Neutrophil (primary cell): ENCODE data around the gene DHX34.
A peak's percentile ranks its signal among the peaks of the same experiment; 100 is the strongest.

Experiments
- H3K27ac ChIP-seq: fragments of 200-600 bp; sonication (generic); 2 replicates; pipeline ENCODE4 v1.5.1; 2016; ENCODE audit warnings: mild to moderate bottlenecking, moderate library complexity
- H3K27me3 ChIP-seq: fragments of 200-600 bp; sonication (generic); 2 replicates; pipeline ENCODE4 v1.6.0; 2016; ENCODE audit warnings: mild to moderate bottlenecking
- H3K36me3 ChIP-seq: fragments of 200-600 bp; sonication (generic); 2 replicates; pipeline ENCODE4 v1.5.1; 2017
- H3K4me1 ChIP-seq, 2 experiments: fragments of 200-600 bp in 1 of 2; sonication (generic) in 1 of 2; 1 replicate in 1 of 2; 2 replicates in 1 of 2; pipeline versions ENCODE4 v1.5.1 to v1.6.1; 2013 to 2016; ENCODE audit warnings: low read depth in 1 of 2, low read length in 1 of 2, mild to moderate bottlenecking in 1 of 2, moderate library complexity in 1 of 2; ENCODE audit not compliant: control insufficient read depth in 1 of 2, insufficient read depth in 1 of 2
- H3K4me3 ChIP-seq, 2 experiments: fragments of 200-600 bp in 1 of 2; sonication (generic) in 1 of 2; 1 replicate in 1 of 2; 2 replicates in 1 of 2; pipeline ENCODE4 v1.5.1; 2013 to 2016; ENCODE audit warnings: low read depth in 1 of 2, low read length in 1 of 2, mild to moderate bottlenecking in 1 of 2, moderate library complexity in 1 of 2
- H3K9me3 ChIP-seq: fragments of 200-600 bp; sonication (generic); 2 replicates; pipeline ENCODE4 v1.5.1; 2016
- TF ChIP-seq, protein P1 (sequence below): fragments of 200-600 bp; sonication (generic); IDR thresholded peaks from 2 replicates; pipeline ENCODE4 v1.5.1; 2016; ENCODE audit warnings: antibody characterized with exemption

The DHX34 gene

DNA sequence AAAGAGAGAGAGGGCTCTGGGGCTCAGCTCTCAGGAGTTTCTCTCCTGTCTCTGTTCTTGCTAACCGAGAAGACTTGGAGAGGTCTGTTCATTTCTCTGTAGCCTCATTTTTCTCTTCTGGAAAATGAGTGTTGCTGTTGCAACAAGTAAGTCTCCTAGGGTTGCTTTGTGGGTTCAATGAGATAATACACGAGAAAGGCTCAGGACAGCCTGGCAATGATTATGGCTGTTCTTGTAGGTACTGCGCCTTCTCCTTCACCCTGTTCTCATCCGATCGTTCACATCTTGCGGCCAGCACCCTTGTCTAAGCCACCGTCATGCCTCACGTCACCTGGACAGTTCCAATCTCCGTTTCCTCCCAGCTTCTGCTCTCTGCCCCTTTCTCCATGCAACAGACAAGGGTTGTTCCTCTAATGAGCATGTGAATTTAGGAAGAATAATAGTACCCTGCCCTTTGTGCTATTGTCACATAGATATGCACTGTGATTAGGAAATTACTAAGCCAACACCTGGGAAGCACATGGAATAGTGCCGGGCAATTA lies 35.3 kb upstream of the DHX34 start:
- Histone ChIP-seq H3K4me3 (peak overlapping the region; percentile 84 to 96), H3K27ac (peak overlapping the region; percentile 100), H3K4me1 (peaks cover 77 to 85% of the 10 kb centered on the region in 2 experiments), H3K36me3 (peaks cover 79% of the 10 kb centered on the region), H3K27me3 (no peaks in the 10 kb centered on the region), H3K9me3 (no peaks in the 10 kb centered on the region)
- TF ChIP-seq, protein P1, sequence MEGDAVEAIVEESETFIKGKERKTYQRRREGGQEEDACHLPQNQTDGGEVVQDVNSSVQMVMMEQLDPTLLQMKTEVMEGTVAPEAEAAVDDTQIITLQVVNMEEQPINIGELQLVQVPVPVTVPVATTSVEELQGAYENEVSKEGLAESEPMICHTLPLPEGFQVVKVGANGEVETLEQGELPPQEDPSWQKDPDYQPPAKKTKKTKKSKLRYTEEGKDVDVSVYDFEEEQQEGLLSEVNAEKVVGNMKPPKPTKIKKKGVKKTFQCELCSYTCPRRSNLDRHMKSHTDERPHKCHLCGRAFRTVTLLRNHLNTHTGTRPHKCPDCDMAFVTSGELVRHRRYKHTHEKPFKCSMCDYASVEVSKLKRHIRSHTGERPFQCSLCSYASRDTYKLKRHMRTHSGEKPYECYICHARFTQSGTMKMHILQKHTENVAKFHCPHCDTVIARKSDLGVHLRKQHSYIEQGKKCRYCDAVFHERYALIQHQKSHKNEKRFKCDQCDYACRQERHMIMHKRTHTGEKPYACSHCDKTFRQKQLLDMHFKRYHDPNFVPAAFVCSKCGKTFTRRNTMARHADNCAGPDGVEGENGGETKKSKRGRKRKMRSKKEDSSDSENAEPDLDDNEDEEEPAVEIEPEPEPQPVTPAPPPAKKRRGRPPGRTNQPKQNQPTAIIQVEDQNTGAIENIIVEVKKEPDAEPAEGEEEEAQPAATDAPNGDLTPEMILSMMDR = no peak

GRCh38 chr19:47315125-47315821 lies 33.8 kb upstream of the DHX34 start:
- Histone ChIP-seq H3K36me3 (peaks cover 93% of the 10 kb centered on the region), H3K9me3 (peaks cover 5% of the 10 kb centered on the region), H3K4me3 (peak overlapping the region; percentile 84 to 96), H3K27me3 (no peaks in the 10 kb centered on the region), H3K27ac (peak overlapping the region; percentile 100), H3K4me1 (peaks cover 86 to 91% of the 10 kb centered on the region in 2 experiments)
- TF ChIP-seq, protein P1 = peak; percentile 42

- peak overlapping the region; percentile 84 to 96 for H3K4me3 ChIP-seq
- peak overlapping the region; percentile 100 for H3K27ac ChIP-seq
- TF ChIP-seq, protein P1 = no peak
- H3K27me3 ChIP-seq = no peaks in the 10 kb centered on the region
- H3K4me1 ChIP-seq = peaks cover 98% of the 10 kb centered on the region in 2 experiments
- H3K36me3 ChIP-seq = peaks cover 100% of the 10 kb centered on the region
- peaks cover 12% of the 10 kb centered on the region for H3K9me3 ChIP-seq
Measured at GRCh38 chr19:47316513-47316912, 32.6 kb upstream of the DHX34 start.

DNA sequence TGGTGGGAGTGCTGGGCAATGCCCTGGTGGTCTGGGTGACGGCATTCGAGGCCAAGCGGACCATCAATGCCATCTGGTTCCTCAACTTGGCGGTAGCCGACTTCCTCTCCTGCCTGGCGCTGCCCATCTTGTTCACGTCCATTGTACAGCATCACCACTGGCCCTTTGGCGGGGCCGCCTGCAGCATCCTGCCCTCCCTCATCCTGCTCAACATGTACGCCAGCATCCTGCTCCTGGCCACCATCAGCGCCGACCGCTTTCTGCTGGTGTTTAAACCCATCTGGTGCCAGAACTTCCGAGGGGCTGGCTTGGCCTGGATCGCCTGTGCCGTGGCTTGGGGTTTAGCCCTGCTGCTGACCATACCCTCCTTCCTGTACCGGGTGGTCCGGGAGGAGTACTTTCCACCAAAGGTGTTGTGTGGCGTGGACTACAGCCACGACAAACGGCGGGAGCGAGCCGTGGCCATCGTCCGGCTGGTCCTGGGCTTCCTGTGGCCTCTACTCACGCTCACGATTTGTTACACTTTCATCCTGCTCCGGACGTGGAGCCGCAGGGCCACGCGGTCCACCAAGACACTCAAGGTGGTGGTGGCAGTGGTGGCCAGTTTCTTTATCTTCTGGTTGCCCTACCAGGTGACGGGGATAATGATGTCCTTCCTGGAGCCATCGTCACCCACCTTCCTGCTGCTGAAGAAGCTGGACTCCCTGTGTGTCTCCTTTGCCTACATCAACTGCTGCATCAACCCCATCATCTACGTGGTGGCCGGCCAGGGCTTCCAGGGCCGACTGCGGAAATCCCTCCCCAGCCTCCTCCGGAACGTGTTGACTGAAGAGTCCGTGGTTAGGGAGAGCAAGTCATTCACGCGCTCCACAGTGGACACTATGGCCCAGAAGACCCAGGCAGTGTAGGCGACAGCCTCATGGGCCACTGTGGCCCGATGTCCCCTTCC lies 28.9 kb upstream of the DHX34 start:
- H3K4me3 ChIP-seq = peak overlapping the region in 1 of 2 experiments; percentile 11
- peaks cover 98% of the 10 kb centered on the region in 2 experiments for H3K4me1 ChIP-seq
- peaks cover 73% of the 10 kb centered on the region for H3K36me3 ChIP-seq
- H3K27me3 ChIP-seq = no peaks in the 10 kb centered on the region
- TF ChIP-seq, protein P1 = no peak
- H3K27ac ChIP-seq = peak overlapping the region; percentile 100
- peaks cover 12% of the 10 kb centered on the region for H3K9me3 ChIP-seq

DNA sequence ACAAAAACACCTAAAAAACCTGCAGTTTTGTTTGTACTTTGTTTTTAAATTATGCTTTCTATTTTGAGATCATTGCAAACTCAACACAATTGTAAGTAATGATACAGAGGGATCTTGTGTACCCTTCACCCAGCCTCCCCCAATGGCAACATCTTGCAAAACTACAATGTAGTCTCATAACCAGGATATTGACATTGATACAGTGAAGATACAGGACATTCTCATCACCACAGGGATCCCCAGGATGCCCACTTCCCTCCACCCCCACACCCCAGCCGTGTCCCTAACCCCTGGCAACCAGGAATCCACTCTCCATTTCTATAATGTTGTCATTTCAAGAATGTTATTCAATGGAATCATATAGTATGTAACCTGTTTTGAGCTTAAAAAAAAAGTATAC lies 27.5 kb upstream of the DHX34 start:
- Histone ChIP-seq H3K4me1 (peaks cover 91% of the 10 kb centered on the region in 2 experiments), H3K27me3 (no peaks in the 10 kb centered on the region), H3K4me3 (peak overlapping the region in 1 of 2 experiments; percentile 20), H3K36me3 (peaks cover 59% of the 10 kb centered on the region), H3K27ac (peak overlapping the region; percentile 100), H3K9me3 (peaks cover 12% of the 10 kb centered on the region)
- TF ChIP-seq, protein P1 = no peak
